Ishikawa (cell line): ENCODE data around the gene HMX1.

ENCODE experiments used
- CEBPB ChIP-seq: IDR thresholded peaks from 2 replicates; pipeline ENCODE4 v1.6.1; 2012
- CREB1 ChIP-seq: IDR thresholded peaks from 2 replicates; pipeline ENCODE4 v1.6.1; 2012; ENCODE audit warnings: low read depth
- EGR1 ChIP-seq: IDR thresholded peaks from 2 replicates; pipeline ENCODE4 v1.6.1; 2012
- EP300 ChIP-seq: IDR thresholded peaks from 2 replicates; pipeline ENCODE4 v1.6.1; 2012; ENCODE audit warnings: borderline replicate concordance
- FOXM1 ChIP-seq: IDR thresholded peaks from 2 replicates; pipeline ENCODE4 v1.6.1; 2012; ENCODE audit warnings: low read depth, borderline replicate concordance
- NFIC ChIP-seq: IDR thresholded peaks from 2 replicates; pipeline ENCODE4 v1.6.1; 2012
- RAD21 ChIP-seq: IDR thresholded peaks from 2 replicates; pipeline ENCODE4 v1.6.1; 2012; ENCODE audit warnings: low read depth
- REST ChIP-seq: IDR thresholded peaks from 2 replicates; pipeline ENCODE4 v1.6.1; 2012; ENCODE audit warnings: low read depth, mild to moderate bottlenecking
- TAF1 ChIP-seq: IDR thresholded peaks from 2 replicates; pipeline ENCODE4 v1.6.1; 2012; ENCODE audit warnings: low read depth, mild to moderate bottlenecking
- TCF12 ChIP-seq: IDR thresholded peaks from 2 replicates; pipeline ENCODE4 v1.6.1; 2012; ENCODE audit warnings: low read depth
- TEAD4 ChIP-seq: IDR thresholded peaks from 2 replicates; pipeline ENCODE4 v1.6.1; 2012
- YY1 ChIP-seq: IDR thresholded peaks from 2 replicates; pipeline ENCODE4 v1.6.1; 2012; ENCODE audit warnings: low read depth
- ZBTB7A ChIP-seq: IDR thresholded peaks from 2 replicates; pipeline ENCODE4 v1.6.1; 2012; ENCODE audit warnings: low read depth
- TF ChIP-seq, protein P1 (sequence below): IDR thresholded peaks from 2 replicates; pipeline ENCODE4 v1.6.1; 2012
- TF ChIP-seq, protein P2 (sequence below): IDR thresholded peaks from 2 replicates; pipeline ENCODE4 v1.6.1; 2012

HMX1 gene

GRCh38 chr4:8919651-8920288 is 48.1 kb upstream of the HMX1 start:
- no peak for TF ChIP-seq NFIC
- TF ChIP-seq CEBPB, result no peak
- TF ChIP-seq RAD21, result no peak

DNA sequence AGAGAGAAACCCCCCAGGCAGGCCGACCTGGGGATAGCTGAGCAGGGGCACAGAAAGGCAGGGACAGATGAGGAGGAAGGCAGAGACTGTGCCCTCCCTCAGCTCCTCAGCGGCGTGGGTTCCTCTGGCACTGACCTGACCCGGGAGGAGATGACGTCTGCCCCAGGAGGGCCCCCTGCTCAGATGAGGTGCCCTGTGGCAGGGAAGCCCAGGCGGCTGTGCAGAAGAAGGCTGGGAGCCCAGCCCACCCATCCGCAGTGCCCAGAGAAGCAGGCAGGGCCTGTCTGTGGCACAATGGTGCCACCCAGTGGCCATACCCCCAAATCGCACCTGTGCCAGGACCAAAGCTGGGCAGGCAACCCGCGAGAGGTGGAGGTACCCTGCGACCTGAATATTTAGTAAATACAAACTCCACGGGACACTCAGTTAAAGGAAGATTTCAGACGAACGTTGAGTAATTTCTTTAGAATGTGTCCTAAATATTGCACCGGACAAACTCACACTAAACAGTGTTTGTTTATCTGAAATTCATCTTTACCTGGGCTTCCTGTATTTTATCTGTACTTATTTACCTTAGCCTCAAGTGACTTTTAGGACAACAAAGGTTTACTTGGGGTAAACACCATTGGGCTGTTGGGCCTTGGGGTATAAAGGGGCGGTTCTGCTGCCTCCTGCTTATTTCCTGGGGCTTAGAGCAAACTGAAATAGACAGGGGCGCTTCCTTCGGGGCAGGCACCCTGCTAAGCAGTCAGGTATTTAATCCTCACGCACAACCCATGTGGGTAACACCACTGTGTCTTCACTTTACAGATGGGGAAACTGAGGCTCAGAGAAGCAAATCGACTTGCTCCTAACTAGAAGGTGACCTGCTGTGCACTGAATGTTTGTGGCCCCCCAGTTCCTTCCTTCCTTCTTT is 46.5 kb upstream of the HMX1 start:
- TF ChIP-seq ZBTB7A (no peak), CEBPB (no peak), FOXM1 (no peak), RAD21 (peak; percentile 88)

DNA sequence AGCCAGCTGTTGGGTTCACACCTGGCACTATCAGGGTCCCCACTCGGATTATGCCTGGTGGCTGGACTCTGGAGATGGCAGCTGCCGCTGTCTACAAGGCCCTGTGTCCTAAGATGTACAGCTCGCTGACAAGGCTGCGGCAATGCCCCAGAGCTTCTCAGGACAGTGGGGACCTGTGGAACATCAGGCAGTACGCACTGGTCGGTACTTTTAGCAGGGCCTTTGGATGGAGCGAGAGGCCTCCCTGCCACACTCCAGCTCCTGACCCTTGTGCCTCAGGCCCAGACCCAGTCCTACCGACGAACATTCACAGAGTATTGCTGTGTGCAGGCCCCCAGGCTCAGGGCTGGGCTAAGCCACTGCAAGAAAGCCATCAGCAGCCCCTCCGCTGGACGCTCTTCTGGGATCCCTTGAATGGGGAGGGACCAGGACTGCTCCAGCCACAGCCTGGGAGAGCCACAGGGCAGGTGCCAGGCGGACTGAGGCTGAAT is 45.7 kb upstream of the HMX1 start:
- TF ChIP-seq FOXM1 (no peak), TAF1 (no peak), TEAD4 (no peak), TCF12 (no peak), NFIC (no peak), EP300 (no peak), EGR1 (no peak), CEBPB (no peak), ZBTB7A (no peak), RAD21 (no peak), REST (no peak), YY1 (no peak), CREB1 (no peak)
- TF ChIP-seq, protein P1, sequence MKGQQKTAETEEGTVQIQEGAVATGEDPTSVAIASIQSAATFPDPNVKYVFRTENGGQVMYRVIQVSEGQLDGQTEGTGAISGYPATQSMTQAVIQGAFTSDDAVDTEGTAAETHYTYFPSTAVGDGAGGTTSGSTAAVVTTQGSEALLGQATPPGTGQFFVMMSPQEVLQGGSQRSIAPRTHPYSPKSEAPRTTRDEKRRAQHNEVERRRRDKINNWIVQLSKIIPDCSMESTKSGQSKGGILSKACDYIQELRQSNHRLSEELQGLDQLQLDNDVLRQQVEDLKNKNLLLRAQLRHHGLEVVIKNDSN, result no peak
- TF ChIP-seq, protein P2, sequence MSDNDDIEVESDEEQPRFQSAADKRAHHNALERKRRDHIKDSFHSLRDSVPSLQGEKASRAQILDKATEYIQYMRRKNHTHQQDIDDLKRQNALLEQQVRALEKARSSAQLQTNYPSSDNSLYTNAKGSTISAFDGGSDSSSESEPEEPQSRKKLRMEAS, result no peak

DNA sequence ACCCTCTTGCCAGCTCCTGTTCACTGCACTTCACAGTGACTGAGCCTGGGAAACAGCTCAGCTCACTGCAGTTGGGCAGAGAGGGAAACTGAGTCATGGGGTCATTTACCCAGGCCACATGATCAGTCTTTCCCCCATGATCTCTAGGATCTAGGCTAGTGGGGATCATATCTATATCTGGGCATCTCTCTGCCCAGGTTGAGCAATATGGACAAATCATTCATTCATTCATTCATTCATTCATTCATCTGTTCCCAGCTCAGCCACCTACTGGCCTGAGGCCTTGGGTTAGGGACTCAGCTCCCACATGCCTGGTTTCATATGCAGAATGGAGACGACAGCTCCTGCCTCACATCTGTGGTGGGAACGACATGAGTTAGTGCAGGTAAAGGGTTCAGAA is 45.3 kb upstream of the HMX1 start:
- TF ChIP-seq REST (no peak), ZBTB7A (no peak), TAF1 (no peak), CEBPB (no peak), TEAD4 (no peak), FOXM1 (no peak), EP300 (no peak), EGR1 (no peak), CREB1 (no peak), TCF12 (no peak), RAD21 (no peak), NFIC (no peak), YY1 (no peak)
- TF ChIP-seq, protein P2, result no peak
- TF ChIP-seq, protein P1, result no peak

DNA sequence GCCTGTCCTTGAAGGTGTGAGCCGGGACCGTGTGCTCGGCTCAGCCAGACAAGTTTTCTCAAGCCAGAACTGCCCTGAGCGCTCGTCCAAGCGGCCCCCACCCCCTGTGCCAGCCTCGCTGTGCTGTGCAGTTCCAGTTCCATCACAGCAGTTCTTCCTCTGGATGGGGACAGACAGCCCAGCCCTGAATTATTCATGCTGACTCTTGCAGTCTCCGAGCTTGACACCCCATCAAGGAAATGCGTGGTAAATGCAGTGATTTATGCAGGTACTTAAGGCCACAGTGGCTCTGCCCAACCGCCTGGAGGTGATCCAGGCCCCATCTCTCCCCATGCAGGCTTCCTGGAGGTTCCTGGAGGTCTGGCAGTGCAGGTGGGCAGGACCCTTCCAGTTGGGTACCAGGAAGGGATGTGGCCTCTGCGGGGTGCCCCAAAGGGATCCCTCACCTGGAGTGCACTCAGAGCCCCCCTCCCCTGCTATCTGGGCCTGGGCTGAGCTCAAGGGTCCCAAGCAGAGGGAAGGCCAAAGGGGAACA is 44.8 kb upstream of the HMX1 start:
- TF ChIP-seq TEAD4 (no peak), YY1 (no peak), FOXM1 (no peak)
